Subcutaneous adipose tissue (tissue), 4 donors: Measurements from ENCODE around the gene ATP6AP2. TPM values are rescaled to one million over a fixed set of nuclear protein-coding genes. Genes with fewer than 3 reads are reported as not detected.

Source experiments
- CTCF ChIP-seq: fragments of 450-650 bp; IDR thresholded peaks from one replicate; pipeline ENCODE4 v1.5.1; 2016; ENCODE audit warnings: low read depth, mild to moderate bottlenecking, control low read depth, antibody characterized with exemption, moderate library complexity
- total RNA-seq, 4 donors: library from RNA; depleted of rRNA; stranded (reverse); fragments of >200 nt; gene quantifications; one replicate each; pipeline ENCODE4 v1.1.0, GENCODE V29; 2016

The ATP6AP2 gene
- total RNA-seq, 4 donors from 2014 or later: 65.6 to 235 (median 156) TPM

- TF ChIP-seq CTCF: no peak
Observed at GRCh38 chrX:40563784-40564183, 17.0 kb upstream of the ATP6AP2 start.

- TF ChIP-seq CTCF: no peak
Observed at GRCh38 chrX:40564447-40564846, 16.3 kb upstream of the ATP6AP2 start.

- no peak for TF ChIP-seq CTCF
Observed at GRCh38 chrX:40570346-40571093, 10.2 kb upstream of the ATP6AP2 start.

- no peak for TF ChIP-seq CTCF
Observed at GRCh38 chrX:40571600-40571999, 9.2 kb upstream of the ATP6AP2 start.

GRCh38 chrX:40573763-40574162, 7.0 kb upstream of the ATP6AP2 start:
- TF ChIP-seq CTCF: no peak

- no peak for TF ChIP-seq CTCF
Observed at GRCh38 chrX:40576291-40576690, 4.5 kb upstream of the ATP6AP2 start.

- TF ChIP-seq CTCF: no peak
Observed at GRCh38 chrX:40578039-40578695, 2.6 kb upstream of the ATP6AP2 start.
